T-helper 1 cell treated with Interleukin-12 subunit alpha and Interleukin-12 subunit beta and Interleukin-4 antibody, amounts not matched to agents 30 μg/mL and 1 μg/mL, for 36 hours (primary cell): ENCODE results near the gene PIGQ.

Source experiments
- H3K27ac Mint-ChIP-seq: one replicate; pipeline ENCODE4 v1.8.0; 2021; ENCODE audit warnings: mild to moderate bottlenecking, mixed read lengths
- H3K27me3 Mint-ChIP-seq: one replicate; pipeline ENCODE4 v1.8.0; 2021; ENCODE audit warnings: low read depth, mixed read lengths
- H3K36me3 Mint-ChIP-seq: one replicate; pipeline ENCODE4 v1.8.0; 2021; ENCODE audit warnings: low read depth, mixed read lengths
- H3K4me1 Mint-ChIP-seq: one replicate; pipeline ENCODE4 v1.8.0; 2021; ENCODE audit warnings: low read depth, mixed read lengths
- H3K4me3 Mint-ChIP-seq: one replicate; pipeline ENCODE4 v1.8.0; 2021; ENCODE audit warnings: mild to moderate bottlenecking, moderate library complexity, mixed read lengths
- H3K9me3 Mint-ChIP-seq: one replicate; pipeline ENCODE4 v1.8.0; 2021; ENCODE audit warnings: mixed read lengths

Gene PIGQ

GRCh38 chr16:603933-604332 is 34.2 kb downstream of the PIGQ start:
- peaks cover 2% of the 10 kb centered on the region for H3K4me1 Mint-ChIP-seq
- no peak overlapping the region for H3K4me3 Mint-ChIP-seq
- no peak overlapping the region for H3K27ac Mint-ChIP-seq
- no peaks in the 10 kb centered on the region for H3K36me3 Mint-ChIP-seq
- H3K9me3 Mint-ChIP-seq: no peaks in the 10 kb centered on the region
- H3K27me3 Mint-ChIP-seq: no peaks in the 10 kb centered on the region

GRCh38 chr16:606656-607307 is 37.0 kb downstream of the PIGQ start:
- no peak overlapping the region for H3K4me3 Mint-ChIP-seq
- no peak overlapping the region for H3K27ac Mint-ChIP-seq
- no peaks in the 10 kb centered on the region for H3K9me3 Mint-ChIP-seq
- no peaks in the 10 kb centered on the region for H3K36me3 Mint-ChIP-seq
- no peaks in the 10 kb centered on the region for H3K27me3 Mint-ChIP-seq
- H3K4me1 Mint-ChIP-seq: peaks cover 5% of the 10 kb centered on the region

- Mint-ChIP-seq H3K36me3 (no peaks in the 10 kb centered on the region), H3K4me1 (peaks cover 5% of the 10 kb centered on the region), H3K27me3 (no peaks in the 10 kb centered on the region), H3K9me3 (no peaks in the 10 kb centered on the region), H3K4me3 (no peak overlapping the region), H3K27ac (no peak overlapping the region)
Measured at GRCh38 chr16:608019-608418, 38.3 kb downstream of the PIGQ start.

GRCh38 chr16:609316-609715 is 39.5 kb downstream of the PIGQ start:
- H3K36me3 Mint-ChIP-seq: no peaks in the 10 kb centered on the region
- H3K4me1 Mint-ChIP-seq: peaks cover 2% of the 10 kb centered on the region
- H3K27me3 Mint-ChIP-seq: no peaks in the 10 kb centered on the region
- no peak overlapping the region for H3K4me3 Mint-ChIP-seq
- H3K27ac Mint-ChIP-seq: no peak overlapping the region
- H3K9me3 Mint-ChIP-seq: no peaks in the 10 kb centered on the region

GRCh38 chr16:609984-610383 is 40.2 kb downstream of the PIGQ start:
- Mint-ChIP-seq H3K9me3 (no peaks in the 10 kb centered on the region), H3K27ac (no peak overlapping the region), H3K4me3 (no peak overlapping the region), H3K4me1 (peaks cover 2% of the 10 kb centered on the region), H3K36me3 (peaks cover 2% of the 10 kb centered on the region), H3K27me3 (no peaks in the 10 kb centered on the region)

GRCh38 chr16:610513-611381 is 41.0 kb downstream of the PIGQ start:
- no peak overlapping the region for H3K27ac Mint-ChIP-seq

GRCh38 chr16:615122-615521 is 45.4 kb downstream of the PIGQ start:
- Mint-ChIP-seq H3K4me1 (peaks cover 2% of the 10 kb centered on the region), H3K9me3 (no peaks in the 10 kb centered on the region), H3K27ac (no peak overlapping the region), H3K36me3 (peaks cover 2% of the 10 kb centered on the region), H3K4me3 (no peak overlapping the region), H3K27me3 (no peaks in the 10 kb centered on the region)

More at GRCh38 chr16:610513-611381, 41.0 kb downstream of the PIGQ start:
- Mint-ChIP-seq H3K27me3 (no peaks in the 10 kb centered on the region), H3K36me3 (peaks cover 2% of the 10 kb centered on the region), H3K9me3 (no peaks in the 10 kb centered on the region), H3K4me1 (peaks cover 2% of the 10 kb centered on the region), H3K4me3 (no peak overlapping the region)

- H3K4me3 Mint-ChIP-seq: no peak overlapping the region
- H3K27ac Mint-ChIP-seq: no peak overlapping the region
- no peaks in the 10 kb centered on the region for H3K9me3 Mint-ChIP-seq
- H3K4me1 Mint-ChIP-seq: no peaks in the 10 kb centered on the region
- no peaks in the 10 kb centered on the region for H3K27me3 Mint-ChIP-seq
- H3K36me3 Mint-ChIP-seq: peaks cover 2% of the 10 kb centered on the region
Measured at GRCh38 chr16:616733-617586, 47.2 kb downstream of the PIGQ start.

- H3K4me1 Mint-ChIP-seq: no peaks in the 10 kb centered on the region
- H3K4me3 Mint-ChIP-seq: no peak overlapping the region
- H3K27ac Mint-ChIP-seq: no peak overlapping the region
- no peaks in the 10 kb centered on the region for H3K27me3 Mint-ChIP-seq
- H3K36me3 Mint-ChIP-seq: peaks cover 2% of the 10 kb centered on the region
- H3K9me3 Mint-ChIP-seq: no peaks in the 10 kb centered on the region
Measured at GRCh38 chr16:617855-618254, 48.1 kb downstream of the PIGQ start.

- Mint-ChIP-seq H3K4me1 (no peaks in the 10 kb centered on the region), H3K4me3 (no peak overlapping the region)
Measured at GRCh38 chr16:619476-620100, 49.8 kb downstream of the PIGQ start.

GRCh38 chr16:620700-621525 is 51.1 kb downstream of the PIGQ start:
- H3K4me1 Mint-ChIP-seq: no peaks in the 10 kb centered on the region
- no peaks in the 10 kb centered on the region for H3K27me3 Mint-ChIP-seq

More at GRCh38 chr16:619476-620100, 49.8 kb downstream of the PIGQ start:
- peaks cover 2% of the 10 kb centered on the region for H3K36me3 Mint-ChIP-seq
- H3K9me3 Mint-ChIP-seq: no peaks in the 10 kb centered on the region
- no peaks in the 10 kb centered on the region for H3K27me3 Mint-ChIP-seq
- H3K27ac Mint-ChIP-seq: no peak overlapping the region

GRCh38 chr16:621526-622105 is 51.8 kb downstream of the PIGQ start:
- Mint-ChIP-seq H3K27me3 (no peaks in the 10 kb centered on the region), H3K4me3 (no peak overlapping the region), H3K27ac (no peak overlapping the region), H3K9me3 (no peaks in the 10 kb centered on the region), H3K36me3 (no peaks in the 10 kb centered on the region), H3K4me1 (no peaks in the 10 kb centered on the region)

More at GRCh38 chr16:620700-621525, 51.1 kb downstream of the PIGQ start:
- no peak overlapping the region for H3K27ac Mint-ChIP-seq
- no peaks in the 10 kb centered on the region for H3K36me3 Mint-ChIP-seq
- H3K4me3 Mint-ChIP-seq: no peak overlapping the region
- H3K9me3 Mint-ChIP-seq: no peaks in the 10 kb centered on the region

GRCh38 chr16:622920-623280 is 53.1 kb downstream of the PIGQ start:
- Mint-ChIP-seq H3K36me3 (no peaks in the 10 kb centered on the region), H3K4me1 (no peaks in the 10 kb centered on the region), H3K27me3 (no peaks in the 10 kb centered on the region), H3K27ac (no peak overlapping the region), H3K9me3 (no peaks in the 10 kb centered on the region), H3K4me3 (no peak overlapping the region)
